Activated naive CD4-positive, alpha-beta T cell treated with anti-CD3 and anti-CD28 coated beads, Interleukin-2, amount 10 ng/mL, durations not matched to agents 7 days and 5 days (primary cell): Measurements from ENCODE around the gene NDUFS2.
A peak's percentile ranks its signal among the peaks of the same experiment; 100 is the strongest.

ENCODE experiments used
- CTCF ChIA-PET: fragments of 350-600 bp; sonication (Branson Sonifier 250); formaldehyde crosslinking; loops from one replicate; lab custom pipeline; 2021; ENCODE audit warnings: antibody characterized with exemption; lab: Charles Lee
- DNase-seq: peaks from one replicate; pipeline ENCODE4 v3.0.0-alpha.2; 2020
- H3K27ac Mint-ChIP-seq: one replicate; pipeline ENCODE4 v1.8.0; 2021; ENCODE audit warnings: mild to moderate bottlenecking, moderate library complexity, mixed read lengths
- H3K27me3 Mint-ChIP-seq: one replicate; pipeline ENCODE4 v1.8.0; 2021; ENCODE audit warnings: mild to moderate bottlenecking, mixed read lengths
- H3K36me3 Mint-ChIP-seq: one replicate; pipeline ENCODE4 v1.8.0; 2021; ENCODE audit warnings: mixed read lengths
- H3K4me1 Mint-ChIP-seq: one replicate; pipeline ENCODE4 v1.8.0; 2021; ENCODE audit warnings: mixed read lengths
- H3K4me3 Mint-ChIP-seq: one replicate; pipeline ENCODE4 v1.8.0; 2021; ENCODE audit warnings: mild to moderate bottlenecking, moderate library complexity, mixed read lengths
- H3K9me3 Mint-ChIP-seq: one replicate; pipeline ENCODE4 v1.8.0; 2021; ENCODE audit warnings: mixed read lengths

The NDUFS2 gene

DNA sequence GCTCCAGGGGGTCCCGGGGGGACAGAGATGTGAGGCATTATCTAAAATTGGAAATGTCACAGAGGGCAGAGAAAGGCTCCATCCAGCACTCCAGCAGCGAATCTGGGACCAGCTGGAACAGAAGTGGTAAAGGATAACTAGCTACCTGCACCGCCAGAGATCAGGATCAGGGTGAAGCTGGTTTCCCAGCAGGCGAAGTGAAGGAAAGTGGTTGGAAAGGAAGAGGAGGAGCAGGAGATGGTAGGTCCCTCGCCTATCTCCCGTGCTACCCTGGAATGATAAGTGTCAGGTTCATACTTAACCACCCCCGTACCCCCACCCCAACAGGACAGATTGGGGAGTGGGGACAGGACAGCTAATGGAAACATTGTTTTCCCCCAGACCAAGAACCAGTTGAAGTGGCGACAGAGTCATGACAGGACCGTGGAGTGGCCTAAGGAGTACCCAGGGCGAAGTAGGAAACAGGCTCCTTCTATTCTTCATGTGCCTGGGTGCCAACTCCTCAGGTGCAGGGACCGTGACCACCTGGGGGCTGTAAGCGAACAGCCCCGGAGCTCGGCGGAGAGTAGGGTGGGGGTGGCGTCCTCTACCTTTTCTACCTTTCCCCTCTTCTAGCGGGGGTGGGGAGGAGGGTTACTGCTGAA lies 25.6 kb upstream of the NDUFS2 start:
- no peak for DNase-seq
- Mint-ChIP-seq H3K27ac (peak overlapping the region; percentile 95), H3K4me3 (peak overlapping the region; percentile 94), H3K4me1 (peaks cover 64% of the 10 kb centered on the region), H3K9me3 (no peaks in the 10 kb centered on the region), H3K27me3 (no peaks in the 10 kb centered on the region), H3K36me3 (peaks cover 49% of the 10 kb centered on the region)
- CTCF ChIA-PET: interaction anchor here (0.9 to 3.0 kb wide), 4 partner anchors 9 to 206 kb away, joined by 3 to 12 read pairs (median 4); partner anchors contain the start of gene TOMM40L

DNA sequence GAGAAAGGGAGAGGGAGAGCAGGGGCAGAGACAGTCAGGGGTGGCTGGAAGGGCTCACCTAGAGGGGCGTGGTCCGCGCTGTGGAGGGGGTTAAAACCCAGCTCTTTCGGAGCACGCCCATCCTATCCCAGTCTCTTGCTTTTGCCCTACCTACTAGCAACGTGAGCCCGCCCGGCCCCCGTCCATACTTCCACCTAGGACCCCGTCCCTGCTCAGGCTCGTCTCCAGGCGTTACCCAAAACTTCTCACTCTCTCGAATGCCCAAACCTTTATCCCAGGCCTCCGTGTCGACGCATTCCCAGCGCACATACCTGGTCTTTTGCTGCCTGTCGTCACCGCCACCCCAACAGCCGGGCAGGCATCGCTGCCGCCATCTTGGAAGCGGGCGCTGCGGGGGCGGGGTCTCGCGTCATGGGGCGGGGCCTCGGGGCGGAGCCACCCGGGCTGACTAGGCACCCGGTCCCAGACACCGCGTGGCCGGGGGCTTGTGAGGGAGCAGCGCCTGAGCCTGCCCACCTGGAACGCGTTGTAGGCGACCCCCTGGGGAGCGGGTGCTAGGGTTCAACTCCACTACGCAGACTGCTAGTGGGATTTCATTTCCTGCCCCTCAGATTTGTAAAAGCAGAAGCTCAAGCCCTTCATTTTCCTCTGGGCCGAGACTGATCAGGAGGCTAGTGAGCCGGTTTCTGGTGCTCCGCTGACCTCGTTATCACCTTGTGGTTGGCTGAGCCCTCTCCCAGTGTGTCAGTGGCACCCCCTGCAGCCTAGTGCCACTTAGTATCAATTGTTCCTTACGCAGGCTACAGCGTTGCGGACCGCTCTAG lies 24.8 kb upstream of the NDUFS2 start, which contains the start of gene B4GALT3:
B4GALT3 (minus strand) TSS at position 396 of the 824 bp plus-strand sequence. CDS start 1,447 bp downstream, outside the sequence.
- CTCF ChIA-PET: interaction anchor here (0.6 to 3.0 kb wide), 5 partner anchors 9 to 205 kb away, joined by 3 to 12 read pairs (median 3); partner anchors contain the start of genes PPOX and TOMM40L
- no peaks in the 10 kb centered on the region for H3K27me3 Mint-ChIP-seq
- peak within 1 kb of the TSS; percentile 95 for H3K27ac Mint-ChIP-seq
- DNase-seq: peak; percentile 96
- H3K36me3 Mint-ChIP-seq: peaks cover 48% of the 10 kb centered on the region
- H3K9me3 Mint-ChIP-seq: no peaks in the 10 kb centered on the region
- peak within 1 kb of the TSS; percentile 94 for H3K4me3 Mint-ChIP-seq
- H3K4me1 Mint-ChIP-seq: peaks cover 72% of the 10 kb centered on the region

DNA sequence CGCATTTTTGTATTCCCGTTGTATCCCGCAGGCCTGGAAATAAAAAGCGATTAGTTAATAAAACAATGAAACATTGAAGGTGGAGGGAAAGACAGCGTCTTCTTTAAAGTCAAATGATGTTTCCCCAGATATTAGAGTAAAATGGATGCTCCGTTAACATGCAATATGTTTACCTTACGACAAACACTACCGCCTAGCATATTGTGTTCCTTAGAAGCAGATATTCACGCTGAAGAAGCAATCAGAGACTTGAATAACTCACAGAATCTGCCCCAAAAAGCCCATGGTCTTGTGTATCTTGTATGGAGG lies 24.3 kb upstream of the NDUFS2 start:
- Mint-ChIP-seq H3K36me3 (peaks cover 45% of the 10 kb centered on the region), H3K9me3 (no peaks in the 10 kb centered on the region), H3K4me1 (peaks cover 75% of the 10 kb centered on the region), H3K4me3 (peak overlapping the region; percentile 94), H3K27ac (peak overlapping the region; percentile 95), H3K27me3 (no peaks in the 10 kb centered on the region)
- CTCF ChIA-PET: interaction anchor here (0.6 to 3.0 kb wide), 3 partner anchors 12 to 47 kb away, joined by 3 to 12 read pairs (median 3); partner anchors contain the start of genes PPOX and TOMM40L
- DNase-seq: no peak

DNA sequence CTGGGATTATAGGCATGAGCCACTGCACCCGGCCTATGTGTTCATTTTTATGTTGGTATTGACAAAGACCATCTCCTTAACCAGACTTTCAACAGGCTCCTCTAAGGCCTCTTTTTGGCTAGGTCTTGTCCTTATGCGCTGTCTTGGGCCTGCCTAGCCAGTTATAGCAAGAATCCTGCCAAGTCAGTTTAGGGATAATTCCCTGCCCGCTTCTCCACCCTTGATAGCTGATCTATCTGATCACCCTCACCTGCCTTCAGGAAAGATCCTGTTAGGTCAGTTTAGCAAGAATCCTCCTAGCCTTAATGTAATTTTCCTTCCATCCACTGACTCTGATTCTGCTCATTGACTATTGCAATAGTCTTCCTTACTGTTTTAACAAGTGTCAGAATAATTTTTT lies 22.5 kb upstream of the NDUFS2 start:
- Mint-ChIP-seq H3K9me3 (no peaks in the 10 kb centered on the region), H3K27me3 (no peaks in the 10 kb centered on the region), H3K4me3 (no peak overlapping the region), H3K4me1 (peaks cover 87% of the 10 kb centered on the region), H3K36me3 (peaks cover 31% of the 10 kb centered on the region), H3K27ac (no peak overlapping the region)
- DNase-seq: no peak
- CTCF ChIA-PET: interaction anchor here (1.3 to 4.9 kb wide), 6 partner anchors 10 to 203 kb away, joined by 3 to 48 read pairs (median 20); partner anchors contain the start of genes APOA2, PPOX and TOMM40L

DNA sequence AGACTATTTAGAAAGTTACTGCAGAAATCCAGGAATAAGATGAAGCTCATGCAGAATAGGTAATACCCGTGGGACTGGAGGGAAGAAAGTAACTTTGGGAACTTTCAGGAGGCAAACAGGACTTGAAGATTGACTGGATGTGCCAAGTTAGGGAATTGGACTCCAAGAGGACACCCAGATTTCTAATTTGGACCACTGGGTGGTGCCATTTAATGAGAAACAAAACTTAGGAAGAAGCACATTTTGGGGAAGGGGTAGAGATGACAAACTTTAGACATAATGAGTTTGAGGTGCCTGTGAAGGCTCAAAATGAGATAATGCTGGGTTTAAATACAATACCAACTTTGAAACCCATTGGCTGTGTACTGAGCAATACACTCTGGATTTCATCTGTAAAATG lies 21.5 kb upstream of the NDUFS2 start:
- no peak for DNase-seq
- peak overlapping the region; percentile 81 for H3K27ac Mint-ChIP-seq
- H3K4me3 Mint-ChIP-seq: no peak overlapping the region
- H3K36me3 Mint-ChIP-seq: peaks cover 23% of the 10 kb centered on the region
- H3K9me3 Mint-ChIP-seq: no peaks in the 10 kb centered on the region
- H3K4me1 Mint-ChIP-seq: peaks cover 85% of the 10 kb centered on the region
- no peaks in the 10 kb centered on the region for H3K27me3 Mint-ChIP-seq
- CTCF ChIA-PET: interaction anchor here (0.8 to 4.9 kb wide), 16 partner anchors 11 to 202 kb away, joined by 3 to 53 read pairs (median 4); partner anchors contain the start of genes APOA2, CFAP126, PPOX and TOMM40L

DNA sequence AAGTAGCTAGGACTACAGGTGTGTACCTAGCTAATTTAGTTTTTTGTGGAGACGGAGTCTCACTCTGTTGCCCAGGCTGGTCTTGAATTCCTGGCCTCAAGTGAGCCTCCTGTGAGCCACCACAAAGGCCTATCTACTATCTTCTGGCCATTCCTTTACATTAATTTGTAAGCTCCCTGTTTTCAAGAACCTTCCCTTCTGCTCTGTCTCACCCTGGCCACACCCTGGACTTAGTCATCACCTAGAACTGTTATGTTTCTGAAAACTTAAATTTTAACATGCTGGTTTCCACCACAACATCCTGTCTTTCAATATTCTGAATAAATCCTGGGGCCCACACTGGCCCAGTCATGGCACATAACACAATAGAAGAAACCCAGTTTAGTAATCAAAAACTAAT lies 20.0 kb upstream of the NDUFS2 start:
- peaks cover 13% of the 10 kb centered on the region for H3K36me3 Mint-ChIP-seq
- H3K4me1 Mint-ChIP-seq: peaks cover 85% of the 10 kb centered on the region
- H3K4me3 Mint-ChIP-seq: peak overlapping the region; percentile 19
- CTCF ChIA-PET: interaction anchor here (0.8 to 4.9 kb wide), 16 partner anchors 10 to 201 kb away, joined by 3 to 53 read pairs (median 6); partner anchors contain the start of genes APOA2, ARHGAP30, NDUFS2 and PPOX
- no peaks in the 10 kb centered on the region for H3K27me3 Mint-ChIP-seq
- peak; percentile 70 for DNase-seq
- H3K27ac Mint-ChIP-seq: peak overlapping the region; percentile 97
- no peaks in the 10 kb centered on the region for H3K9me3 Mint-ChIP-seq

DNA sequence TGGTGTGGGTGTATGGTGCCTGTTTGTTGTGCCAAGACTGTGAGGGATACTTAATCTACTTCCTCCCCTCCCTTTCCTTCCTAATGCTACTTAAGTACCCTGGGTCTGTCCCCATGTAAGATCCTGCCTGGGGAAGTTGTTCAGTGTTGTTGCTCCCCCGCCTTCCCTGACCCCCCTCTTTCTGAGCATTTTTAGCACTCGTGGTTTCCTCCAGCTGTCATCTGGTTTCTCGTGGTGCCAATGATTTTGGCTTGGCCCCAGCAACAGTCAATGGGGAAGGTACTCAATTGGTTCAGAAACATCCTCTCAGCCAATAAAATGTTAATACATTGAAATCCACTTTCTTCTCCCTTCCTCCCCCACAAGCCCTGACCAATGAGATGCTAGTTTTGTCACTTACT lies 16.9 kb upstream of the NDUFS2 start:
- peak overlapping the region; percentile 98 for H3K27ac Mint-ChIP-seq
- peak overlapping the region; percentile 59 for H3K4me3 Mint-ChIP-seq
- CTCF ChIA-PET: interaction anchor here (1.8 to 2.1 kb wide), 2 partner anchors 12 to 20 kb away, joined by 5 to 11 read pairs; partner anchors contain the start of gene PPOX
- peak; percentile 91 for DNase-seq
- no peaks in the 10 kb centered on the region for H3K9me3 Mint-ChIP-seq
- H3K36me3 Mint-ChIP-seq: peaks cover 14% of the 10 kb centered on the region
- H3K4me1 Mint-ChIP-seq: peaks cover 81% of the 10 kb centered on the region
- H3K27me3 Mint-ChIP-seq: no peaks in the 10 kb centered on the region

DNA sequence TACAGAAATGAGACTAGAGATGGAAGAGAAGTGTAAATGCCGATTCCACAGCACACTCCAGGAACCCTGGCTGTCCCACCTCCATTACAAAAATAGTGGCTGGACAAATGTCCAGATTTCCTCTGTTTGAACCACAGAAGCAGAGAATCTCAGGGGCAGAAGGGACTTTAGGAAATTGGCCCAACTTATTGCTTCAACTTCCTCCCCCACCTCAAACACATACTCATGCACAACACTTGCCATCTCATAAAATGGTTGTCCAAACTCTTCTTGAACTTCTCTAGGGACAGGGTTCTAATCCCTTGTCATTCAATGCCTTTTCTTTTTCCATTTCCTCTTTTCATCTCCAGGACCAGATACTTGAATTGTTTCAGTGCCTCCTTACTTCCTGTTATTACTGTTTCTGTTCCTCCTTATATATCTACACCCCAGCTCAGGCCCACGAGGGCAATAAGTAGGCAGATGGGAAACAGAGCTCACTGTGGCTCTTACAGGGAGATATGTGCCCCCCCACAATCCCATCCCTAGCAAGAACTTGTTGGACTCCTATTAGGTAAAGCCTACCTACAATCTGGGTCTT lies 16.3 kb upstream of the NDUFS2 start:
- Mint-ChIP-seq H3K4me1 (peaks cover 80% of the 10 kb centered on the region), H3K4me3 (peak overlapping the region; percentile 59), H3K27ac (peak overlapping the region; percentile 98), H3K36me3 (peaks cover 8% of the 10 kb centered on the region), H3K27me3 (no peaks in the 10 kb centered on the region), H3K9me3 (no peaks in the 10 kb centered on the region)
- DNase-seq: no peak
- CTCF ChIA-PET: interaction anchor here (1.1 to 2.1 kb wide), 5 partner anchors 11 to 196 kb away, joined by 3 to 11 read pairs (median 5); partner anchors contain the start of genes PPOX and TOMM40L

DNA sequence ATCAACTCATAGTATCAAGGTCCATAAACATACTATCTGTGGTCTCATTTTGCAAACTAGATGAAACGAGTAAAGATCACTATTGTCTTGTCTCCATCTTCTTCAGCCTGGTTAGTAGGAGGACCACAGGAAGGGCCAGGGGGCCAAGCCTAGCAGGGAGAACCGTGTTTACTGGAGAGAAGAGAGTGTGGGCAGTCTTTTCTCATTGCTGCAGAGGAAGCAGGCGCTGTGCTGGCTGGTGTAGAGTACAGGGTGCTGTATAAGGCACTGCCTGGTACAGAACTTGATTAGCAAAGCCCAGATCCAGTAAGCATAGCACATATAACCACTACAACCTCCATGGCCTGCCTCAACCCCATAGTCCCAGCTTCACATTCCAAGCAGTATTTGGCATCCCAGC lies 14.9 kb upstream of the NDUFS2 start:
- Mint-ChIP-seq H3K9me3 (no peaks in the 10 kb centered on the region), H3K27me3 (no peaks in the 10 kb centered on the region), H3K27ac (peak overlapping the region; percentile 98), H3K4me3 (no peak overlapping the region), H3K4me1 (peaks cover 79% of the 10 kb centered on the region), H3K36me3 (peaks cover 4% of the 10 kb centered on the region)
- CTCF ChIA-PET: interaction anchor here (1.0 to 2.1 kb wide), 2 partner anchors 10 to 12 kb away, joined by 4 to 5 read pairs; partner anchors contain the start of gene ADAMTS4
- no peak for DNase-seq

DNA sequence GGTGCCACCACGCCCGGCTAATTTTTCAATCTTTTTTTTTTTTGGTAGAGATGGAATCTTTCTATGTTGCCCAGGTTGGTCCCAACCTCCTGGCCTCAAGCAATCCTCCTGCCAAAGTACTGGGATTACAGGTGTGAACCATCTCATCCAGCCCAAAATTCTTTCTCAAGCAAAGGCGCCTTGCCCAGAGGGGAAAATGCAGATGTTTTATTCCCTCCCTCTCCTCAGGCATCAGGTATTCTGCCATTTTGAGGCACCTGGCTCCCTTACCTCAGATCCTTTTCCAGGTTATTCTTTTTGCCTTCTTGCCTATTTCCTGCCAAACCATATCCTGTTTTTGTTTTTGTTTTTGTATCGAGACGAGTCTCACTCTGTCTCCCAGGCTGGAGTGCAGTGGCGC lies 13.8 kb upstream of the NDUFS2 start:
- CTCF ChIA-PET: interaction anchor here (0.6 to 0.8 kb wide), 2 partner anchors 103 to 194 kb away, joined by 3 to 5 read pairs; no protein-coding TSS in a partner anchor
- Mint-ChIP-seq H3K27ac (peak overlapping the region; percentile 84), H3K27me3 (no peaks in the 10 kb centered on the region), H3K4me1 (peaks cover 80% of the 10 kb centered on the region), H3K9me3 (no peaks in the 10 kb centered on the region), H3K4me3 (no peak overlapping the region), H3K36me3 (peaks cover 1% of the 10 kb centered on the region)
- no peak for DNase-seq

DNA sequence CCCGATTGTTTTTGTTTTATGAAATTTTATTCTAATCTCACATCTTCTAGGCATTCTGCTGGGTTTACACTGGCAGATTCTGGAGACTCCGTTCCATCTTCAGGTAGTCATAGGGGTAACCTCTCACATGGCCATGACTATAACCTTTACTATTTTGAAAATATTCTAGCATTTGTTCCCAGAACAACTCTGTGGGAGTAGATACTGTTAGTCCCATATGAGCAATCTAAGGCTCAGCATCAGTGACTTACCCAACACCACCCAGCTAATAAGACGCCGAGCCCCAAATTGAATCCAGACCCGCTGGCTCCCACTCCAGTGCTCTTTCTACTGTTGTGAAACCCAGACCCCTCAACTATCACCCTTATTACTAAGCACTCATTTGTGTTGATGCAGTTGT lies 13.1 kb upstream of the NDUFS2 start:
- H3K4me3 Mint-ChIP-seq: no peak overlapping the region
- no peaks in the 10 kb centered on the region for H3K27me3 Mint-ChIP-seq
- DNase-seq: no peak
- CTCF ChIA-PET: interaction anchor here (0.8 kb wide), 1 partner anchor 194 kb away, joined by 3 read pairs; no protein-coding TSS in a partner anchor
- H3K27ac Mint-ChIP-seq: no peak overlapping the region
- peaks cover 74% of the 10 kb centered on the region for H3K4me1 Mint-ChIP-seq
- H3K9me3 Mint-ChIP-seq: no peaks in the 10 kb centered on the region
- peaks cover 1% of the 10 kb centered on the region for H3K36me3 Mint-ChIP-seq

DNA sequence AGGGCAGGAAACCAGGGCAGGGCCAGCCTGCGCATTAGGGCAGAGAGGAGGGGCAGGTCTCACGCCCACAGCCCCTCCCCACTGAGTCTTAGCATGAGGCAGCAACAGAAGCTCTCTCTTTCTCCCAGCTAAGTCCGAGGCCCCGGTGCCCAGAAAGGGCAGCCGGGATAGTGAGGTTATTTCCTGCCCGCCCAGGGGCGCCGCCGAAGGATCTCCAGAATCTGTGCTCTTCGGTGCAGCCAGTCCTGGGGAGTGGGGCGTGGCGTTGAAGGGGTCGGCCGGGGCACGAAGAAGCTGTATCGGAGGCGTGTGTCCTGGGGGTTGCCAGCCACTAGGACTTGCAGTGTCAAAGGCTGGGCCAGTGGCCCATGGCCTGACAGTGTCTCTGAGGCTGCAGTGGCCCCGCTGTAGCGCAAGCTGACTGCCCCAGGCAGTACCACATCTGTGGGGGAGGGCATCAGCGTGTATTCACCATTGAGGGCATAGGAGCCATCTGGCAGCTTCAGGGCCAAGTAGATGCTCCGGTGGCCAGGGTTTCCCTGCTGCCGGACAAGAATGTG lies 11.1 kb upstream of the NDUFS2 start:
- Mint-ChIP-seq H3K36me3 (peaks cover 1% of the 10 kb centered on the region), H3K4me1 (peaks cover 67% of the 10 kb centered on the region), H3K4me3 (no peak overlapping the region), H3K9me3 (no peaks in the 10 kb centered on the region), H3K27ac (no peak overlapping the region), H3K27me3 (no peaks in the 10 kb centered on the region)
- CTCF ChIA-PET: interaction anchor here (0.7 to 4.6 kb wide), 17 partner anchors 9 to 193 kb away, joined by 3 to 53 read pairs (median 9); partner anchors contain the start of genes APOA2, FCER1G, NDUFS2 and PPOX
- DNase-seq: no peak

DNA sequence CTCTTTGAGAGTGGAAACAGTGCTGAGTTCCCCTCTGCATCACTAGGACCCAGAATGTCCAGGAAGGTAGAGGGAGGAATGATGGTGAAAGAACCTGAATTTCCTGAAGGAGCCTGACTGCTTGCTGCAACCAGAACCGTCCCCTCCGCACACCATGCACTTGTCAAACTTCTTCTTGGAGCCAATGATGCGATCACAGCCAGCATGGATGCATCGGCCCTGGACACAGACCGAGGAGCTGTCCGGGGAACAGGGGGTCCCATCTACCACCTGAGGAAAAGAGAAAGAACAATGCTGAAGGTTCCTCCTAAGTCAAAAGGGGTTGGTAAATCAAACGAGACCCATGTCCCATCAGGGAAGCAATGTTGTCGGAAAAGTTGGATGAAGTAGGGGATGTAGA lies 10.2 kb upstream of the NDUFS2 start:
- Mint-ChIP-seq H3K27ac (no peak overlapping the region), H3K27me3 (no peaks in the 10 kb centered on the region), H3K9me3 (no peaks in the 10 kb centered on the region), H3K4me3 (no peak overlapping the region), H3K36me3 (peaks cover 1% of the 10 kb centered on the region), H3K4me1 (peaks cover 65% of the 10 kb centered on the region)
- CTCF ChIA-PET: interaction anchor here (0.7 to 4.6 kb wide), 21 partner anchors 10 to 192 kb away, joined by 3 to 53 read pairs (median 8); partner anchors contain the start of genes APOA2, DEDD, FCER1G and NDUFS2
- DNase-seq: no peak
